Liver (tissue), 9 donors: ENCODE measurements around the gene NR5A1. TPM values are rescaled to one million over a fixed set of nuclear protein-coding genes. Genes with fewer than 3 reads are reported as not detected.

Experiments
- DNase-seq: peaks from one replicate; pipeline ENCODE4 v3.0.0-alpha.2; 2017; ENCODE audit warnings: low spot score
- H3K27ac ChIP-seq, 2 donors: one replicate each; pipeline ENCODE4 v1.7.0; 2013; ENCODE audit warnings: inconsistent platforms in 2 of 2, low read length in 2 of 2, control low read depth in 1 of 2, low read depth in 1 of 2, mild to moderate bottlenecking in 1 of 2
- H3K27me3 ChIP-seq, 4 donors: one replicate each; pipeline versions ENCODE4 v1.6.1 to v1.7.0; 2013; ENCODE audit warnings: low read length in 3 of 4, inconsistent platforms in 1 of 4, mild to moderate bottlenecking in 1 of 4, moderate library complexity in 1 of 4; ENCODE audit not compliant: control insufficient read depth in 4 of 4, insufficient read depth in 4 of 4
- H3K36me3 ChIP-seq, 4 donors: one replicate each; pipeline versions ENCODE4 v1.6.1 to v1.7.0; 2013; ENCODE audit warnings: low read length in 3 of 4, mild to moderate bottlenecking in 3 of 4, low read depth in 1 of 4, moderate library complexity in 1 of 4; ENCODE audit not compliant: control insufficient read depth in 4 of 4, insufficient read depth in 3 of 4
- H3K4me1 ChIP-seq, 4 donors: one replicate each; pipeline versions ENCODE4 v1.6.1 to v1.7.0; 2013; ENCODE audit warnings: low read length in 3 of 4, mild to moderate bottlenecking in 3 of 4, moderate library complexity in 1 of 4; ENCODE audit not compliant: control insufficient read depth in 4 of 4, insufficient read depth in 4 of 4
- H3K4me3 ChIP-seq, 3 donors: one replicate each; pipeline versions ENCODE4 v1.6.1 to v1.7.0; 2013; ENCODE audit warnings: low read length in 3 of 3, control low read depth in 1 of 3, low read depth in 1 of 3, mild to moderate bottlenecking in 1 of 3
- H3K9ac ChIP-seq, 2 donors: one replicate each; pipeline ENCODE4 v1.7.0; 2013; ENCODE audit warnings: low read length in 2 of 2, mild to moderate bottlenecking in 2 of 2, moderate library complexity in 2 of 2, control low read depth in 1 of 2, low read depth in 1 of 2
- H3K9me3 ChIP-seq, 4 donors: one replicate each; pipeline versions ENCODE4 v1.6.1 to v1.7.0; 2013; ENCODE audit warnings: low read length in 3 of 4; ENCODE audit not compliant: control insufficient read depth in 4 of 4
- ATF3 ChIP-seq: IDR thresholded peaks from 2 replicates; pipeline ENCODE4 v1.6.1; 2016; ENCODE audit warnings: antibody characterized with exemption
- CTCF ChIP-seq: fragments of 150-350 bp; IDR thresholded peaks from 2 replicates; pipeline ENCODE4 v1.5.1; 2017; ENCODE audit warnings: improper control_type of control experiment, low read depth, low read length; ENCODE audit not compliant: missing input control
- FOXA2 ChIP-seq: IDR thresholded peaks from 2 replicates; pipeline ENCODE4 v1.6.1; 2016; ENCODE audit warnings: antibody characterized with exemption
- GABPA ChIP-seq, 2 donors: IDR thresholded peaks in 1 of 2; conservative IDR thresholded peaks in 1 of 2; 2 replicates each; pipeline ENCODE4 v1.6.1; 2016; ENCODE audit warnings: antibody characterized with exemption in 2 of 2, mild to moderate bottlenecking in 1 of 2, moderate library complexity in 1 of 2
- HNF4G ChIP-seq: IDR thresholded peaks from 2 replicates; pipeline ENCODE4 v1.6.1; 2016; ENCODE audit warnings: antibody characterized with exemption
- JUND ChIP-seq, 2 donors: IDR thresholded peaks; 2 replicates each; pipeline ENCODE4 v1.6.1; 2016; ENCODE audit warnings: antibody characterized with exemption in 2 of 2
- MAX ChIP-seq: IDR thresholded peaks from 2 replicates; pipeline ENCODE4 v1.6.1; 2016; ENCODE audit warnings: antibody characterized with exemption
- RAD21 ChIP-seq, 2 donors: IDR thresholded peaks; 2 replicates each; pipeline ENCODE4 v1.6.1; 2016; ENCODE audit warnings: antibody characterized with exemption in 2 of 2, mild to moderate bottlenecking in 2 of 2
- RXRA ChIP-seq, 2 donors: IDR thresholded peaks; 2 replicates each; pipeline ENCODE4 v1.6.1; 2017 to 2018; ENCODE audit warnings: antibody characterized with exemption in 2 of 2, mild to moderate bottlenecking in 1 of 2
- YY1 ChIP-seq: IDR thresholded peaks from 2 replicates; pipeline ENCODE4 v1.6.1; 2016; ENCODE audit warnings: antibody characterized with exemption, mild to moderate bottlenecking
- ZBTB33 ChIP-seq: IDR thresholded peaks from 2 replicates; pipeline ENCODE4 v1.6.1; 2016; ENCODE audit warnings: antibody characterized with exemption
- WGBS: extraction: QIAGEN DNeasy Blood & Tissue Kit; methylation state at CpG from one replicate; pipeline ENCODE4 v1.1.7; 2013; 5-methylcytosine and 5-hydroxymethylcytosine counted together
- polyA plus RNA-seq, 2 donors: library from polyadenylated mRNA; stranded (reverse) in 1 of 2; unstranded in 1 of 2; fragments of 200-250 nt in 1 of 2; fragments of >200 nt in 1 of 2; fragmentation: Nextera tagmentation in 1 of 2; extraction: Ambion mirVana in 1 of 2; gene quantifications; one replicate each; pipeline versions ENCODE4 v1.2.1 to v1.2.3, GENCODE V29; 2013 to 2015
- total RNA-seq, 2 donors: library from RNA; depleted of rRNA; stranded (reverse); fragments of >200 nt; gene quantifications; one replicate each; pipeline ENCODE4 v1.2.3, GENCODE V29; 2014
- donor health status: healthy.
- donor health status: healthy.
- donor health status: healthy.
- donor health status: healthy.
- donor health status: healthy.

Gene NR5A1
- total and polyA plus RNA-seq, 4 donors: not detected

- Histone ChIP-seq H3K4me1 (no peaks in the 10 kb centered on the region), H3K27me3 (no peaks in the 10 kb centered on the region), H3K4me3 (no peak overlapping the region), H3K27ac (no peak overlapping the region), H3K9ac (no peak overlapping the region), H3K36me3 (peaks cover 0 to 12% (median 5%) of the 10 kb centered on the region in 4 donors), H3K9me3 (no peaks in the 10 kb centered on the region)
- 94% methylated on average over 2 of the region's 2 CpGs for WGBS
- DNase-seq: no peak
- TF ChIP-seq MAX (no peak), RXRA (IDR thresholded peaks at IDR 0.05) (no peak), ATF3 (no peak), GABPA (IDR thresholded peaks at IDR 0.05 in 1 of 2, conservative IDR thresholded peaks at IDR 0.05 in 1 of 2) (no peak), HNF4G (no peak), RAD21 (IDR thresholded peaks at IDR 0.05) (no peak), CTCF (no peak), FOXA2 (no peak)
Observed at GRCh38 chr9:124532897-124533296, 25.7 kb upstream of the NR5A1 start.

- H3K27ac ChIP-seq: no peak overlapping the region
- WGBS: 94% methylated on average over 2 of the region's 2 CpGs
Observed at GRCh38 chr9:124531115-124531514, 23.9 kb upstream of the NR5A1 start.

More at GRCh38 chr9:124531115-124531514, 23.9 kb upstream of the NR5A1 start:
- DNase-seq: no peak
- Histone ChIP-seq H3K4me3 (no peak overlapping the region), H3K27me3 (no peaks in the 10 kb centered on the region), H3K9ac (no peak overlapping the region), H3K4me1 (no peaks in the 10 kb centered on the region), H3K36me3 (peaks cover 4 to 8% (median 5%) of the 10 kb centered on the region in 4 donors), H3K9me3 (no peaks in the 10 kb centered on the region)
- TF ChIP-seq GABPA (IDR thresholded peaks at IDR 0.05 in 1 of 2, conservative IDR thresholded peaks at IDR 0.05 in 1 of 2) (no peak), JUND (IDR thresholded peaks at IDR 0.05) (no peak), YY1 (no peak), MAX (no peak), ATF3 (no peak), CTCF (no peak), ZBTB33 (no peak)
